ENCODE measurements around the gene MEX3C.

The MEX3C gene

DNA sequence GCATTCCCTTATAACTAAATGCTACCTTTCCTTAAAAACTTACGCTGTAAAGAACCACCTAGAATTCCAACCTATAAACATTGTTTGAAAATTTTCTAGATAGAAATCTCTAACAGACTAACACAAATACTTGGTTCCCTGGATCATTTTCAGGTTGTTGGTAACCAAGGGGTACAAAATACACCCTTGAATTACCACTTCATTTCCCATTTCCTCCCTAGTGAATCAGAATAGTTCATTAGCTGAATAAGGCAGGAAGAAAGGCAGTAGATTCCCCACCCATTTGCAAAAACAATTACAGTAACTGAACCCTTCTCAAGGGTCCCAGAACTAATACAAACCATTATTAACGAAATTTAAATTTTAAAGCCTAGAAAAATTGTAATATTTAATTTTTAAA, 5.5 kb downstream of the MEX3C start:
- in situ Hi-C loops (cut with MboI; ENCODE audit: low sequenced_read_pairs) = no loop called here

DNA sequence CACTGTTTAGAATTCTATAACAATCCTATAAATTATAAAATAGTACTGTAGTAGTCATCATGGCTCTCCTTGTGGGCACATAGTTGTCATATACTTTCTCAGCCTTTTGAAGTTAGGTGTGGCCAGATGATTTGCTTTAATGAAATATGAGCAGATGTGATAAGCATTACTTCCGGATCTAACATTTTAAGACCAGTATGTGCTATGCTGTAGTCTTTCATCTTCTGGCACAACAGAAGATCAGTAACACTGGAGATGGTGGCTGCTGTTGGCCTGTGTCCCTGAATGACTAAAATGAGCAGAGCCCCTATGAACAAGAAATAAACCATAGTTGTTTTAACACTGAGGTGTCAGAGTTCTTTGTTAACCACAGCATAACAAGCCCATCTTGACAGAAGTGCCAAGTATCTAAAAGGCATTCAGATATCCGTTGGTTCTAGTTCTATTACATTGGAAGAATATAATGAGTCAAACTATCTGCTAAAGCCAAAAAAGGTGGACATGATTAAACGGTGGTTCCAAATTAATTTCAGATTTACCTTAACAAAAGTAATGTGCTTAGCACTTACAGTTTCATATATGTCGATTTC, 6.3 kb downstream of the MEX3C start:
- in situ Hi-C loops (cut with MboI; ENCODE audit: low sequenced_read_pairs) = no loop called here

DNA sequence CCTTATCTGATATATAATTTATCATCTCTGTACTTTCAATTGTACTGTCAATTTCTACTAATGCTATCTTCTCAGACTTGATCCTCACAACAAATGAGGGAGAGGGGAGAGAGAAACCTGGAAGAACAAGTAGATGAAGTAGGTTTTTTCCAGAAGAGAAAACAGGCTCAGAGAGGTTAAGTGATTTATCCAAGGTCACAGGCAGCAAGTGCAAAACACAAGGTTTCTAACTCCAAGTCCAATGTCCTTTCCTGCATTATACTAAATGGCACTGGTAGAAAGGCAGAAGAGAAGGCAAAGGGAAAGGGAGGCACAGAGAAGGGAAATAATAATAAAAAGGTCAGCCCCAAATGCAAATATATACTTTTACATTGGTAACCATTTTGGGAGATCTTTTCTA, 7.5 kb downstream of the MEX3C start:
- in situ Hi-C loops (cut with MboI; ENCODE audit: low sequenced_read_pairs) = no loop called here

DNA sequence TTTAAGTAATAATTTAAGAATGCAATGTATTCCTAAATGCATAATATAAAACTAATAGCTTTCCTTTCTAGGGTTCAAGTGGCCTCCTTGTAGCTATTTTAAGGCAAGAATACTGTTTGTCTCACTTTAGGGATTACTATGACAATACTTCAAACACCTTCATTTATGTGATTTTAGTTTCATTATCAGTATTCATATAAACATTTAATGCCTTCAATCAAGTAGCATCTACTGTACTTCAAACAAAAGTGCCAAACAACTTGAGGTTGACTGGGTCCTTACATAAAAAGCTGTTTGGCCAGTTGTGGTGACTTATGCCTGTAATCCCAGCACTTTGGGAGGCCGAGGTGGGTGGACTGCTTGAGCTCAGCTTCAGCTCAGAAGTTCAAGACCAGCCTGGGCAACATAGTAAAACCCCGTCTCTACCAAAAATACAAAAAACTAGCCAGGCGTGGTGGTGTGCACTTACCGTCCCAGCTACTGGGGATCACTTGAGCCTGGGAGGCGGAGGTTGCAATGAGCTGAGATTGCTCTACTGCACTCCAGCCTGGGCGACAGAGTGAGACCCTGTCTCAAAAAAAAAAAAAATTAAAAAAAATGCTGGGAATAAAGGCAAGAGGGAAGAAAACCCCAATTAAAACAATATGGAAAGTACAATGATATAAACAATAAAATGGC, 9.3 kb downstream of the MEX3C start:
- in situ Hi-C loops (cut with MboI; ENCODE audit: low sequenced_read_pairs) = no loop called here

DNA sequence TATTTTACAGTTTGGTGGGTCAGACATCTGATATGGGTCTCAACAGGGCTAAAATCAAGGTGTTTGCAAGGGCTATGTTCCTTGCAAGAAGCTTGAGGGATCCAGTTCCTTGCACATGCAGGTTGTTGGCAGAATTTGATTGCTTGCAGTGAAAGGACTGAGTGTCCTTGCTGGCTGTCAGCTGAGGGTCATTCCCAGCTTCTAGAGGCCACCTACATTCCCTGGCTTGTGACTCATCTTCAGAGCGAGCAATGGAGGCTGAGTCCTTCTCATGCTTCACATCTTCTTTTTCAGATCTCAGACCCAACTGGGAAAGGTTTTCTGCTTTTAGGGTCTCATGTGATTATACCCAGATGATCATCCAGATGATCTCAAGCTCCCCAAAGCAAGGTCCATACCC, 12.4 kb downstream of the MEX3C start:
- in situ Hi-C loops (cut with MboI; ENCODE audit: low sequenced_read_pairs) = no loop called here

DNA sequence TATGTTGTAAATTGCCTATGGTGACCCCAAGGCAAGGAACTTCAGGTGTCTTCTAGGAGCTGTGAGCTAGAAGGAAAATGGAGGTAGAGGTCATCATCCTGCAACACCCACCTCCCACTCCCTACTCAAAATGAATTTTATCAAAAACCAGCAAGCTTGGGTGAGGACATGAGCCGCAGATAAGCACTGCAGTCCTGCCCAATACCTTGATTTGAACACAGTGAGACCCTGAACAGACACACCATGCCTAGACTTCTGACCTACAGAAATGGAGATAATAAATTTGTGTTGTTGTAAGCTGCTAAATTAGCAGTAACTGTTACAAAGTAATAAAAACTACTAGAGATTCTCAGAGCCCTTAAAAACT, 13.4 kb downstream of the MEX3C start:
- in situ Hi-C loops (cut with MboI; ENCODE audit: low sequenced_read_pairs) = no loop called here

DNA sequence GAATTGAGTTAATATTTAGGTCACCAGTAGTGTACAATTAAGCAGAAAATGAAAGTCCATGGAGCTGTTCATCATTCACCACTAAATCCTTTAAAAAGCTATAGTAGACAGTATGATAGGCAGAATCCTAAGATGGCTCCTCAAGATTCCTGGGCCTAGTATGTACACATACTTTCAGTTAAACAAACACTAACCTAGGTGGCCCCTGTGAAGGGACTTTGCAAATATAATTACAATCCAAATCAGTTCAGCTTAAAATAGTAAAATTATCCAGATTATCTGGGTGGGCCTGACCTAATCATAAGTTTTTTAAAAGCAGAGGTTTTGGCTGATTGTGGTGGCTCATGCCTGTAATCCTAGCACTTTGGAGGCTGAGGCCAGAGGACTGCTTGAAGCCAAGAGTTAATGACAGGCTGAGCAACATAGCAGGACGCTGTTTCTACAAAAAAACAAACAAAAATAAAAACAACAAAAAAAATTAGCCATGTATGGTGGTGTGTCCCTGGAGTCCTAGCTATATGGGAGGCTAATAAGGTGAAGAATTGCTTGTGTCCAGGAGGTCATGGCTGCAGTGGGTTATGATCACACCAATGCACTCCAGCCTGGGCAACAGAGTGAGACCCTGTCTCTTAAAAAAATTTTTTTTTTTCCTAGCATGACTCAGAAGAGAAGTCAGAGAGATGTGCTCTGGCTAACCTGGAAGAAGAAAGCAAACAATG, 13.9 kb downstream of the MEX3C start:
- in situ Hi-C loops (cut with MboI; ENCODE audit: low sequenced_read_pairs) = no loop called here

DNA sequence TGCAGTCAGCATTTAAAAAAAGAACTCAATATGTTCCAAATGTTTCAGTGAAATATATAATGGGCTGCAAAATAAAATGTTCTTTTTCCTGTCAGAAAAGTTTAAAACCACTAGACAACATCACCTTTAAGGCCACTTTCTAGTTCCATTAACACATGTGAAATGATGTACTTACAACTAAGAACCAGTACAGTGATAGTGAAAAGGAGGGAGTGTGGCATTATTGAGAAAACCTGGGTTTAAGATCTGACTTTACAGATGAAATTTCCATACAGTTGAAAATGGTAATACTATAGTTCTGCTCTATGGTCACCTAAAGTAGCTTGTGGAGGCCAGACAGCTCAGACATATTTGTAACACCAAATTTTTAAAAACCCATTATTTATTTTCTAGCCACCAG, 14.7 kb downstream of the MEX3C start:
- in situ Hi-C loops (cut with MboI; ENCODE audit: low sequenced_read_pairs) = no loop called here

DNA sequence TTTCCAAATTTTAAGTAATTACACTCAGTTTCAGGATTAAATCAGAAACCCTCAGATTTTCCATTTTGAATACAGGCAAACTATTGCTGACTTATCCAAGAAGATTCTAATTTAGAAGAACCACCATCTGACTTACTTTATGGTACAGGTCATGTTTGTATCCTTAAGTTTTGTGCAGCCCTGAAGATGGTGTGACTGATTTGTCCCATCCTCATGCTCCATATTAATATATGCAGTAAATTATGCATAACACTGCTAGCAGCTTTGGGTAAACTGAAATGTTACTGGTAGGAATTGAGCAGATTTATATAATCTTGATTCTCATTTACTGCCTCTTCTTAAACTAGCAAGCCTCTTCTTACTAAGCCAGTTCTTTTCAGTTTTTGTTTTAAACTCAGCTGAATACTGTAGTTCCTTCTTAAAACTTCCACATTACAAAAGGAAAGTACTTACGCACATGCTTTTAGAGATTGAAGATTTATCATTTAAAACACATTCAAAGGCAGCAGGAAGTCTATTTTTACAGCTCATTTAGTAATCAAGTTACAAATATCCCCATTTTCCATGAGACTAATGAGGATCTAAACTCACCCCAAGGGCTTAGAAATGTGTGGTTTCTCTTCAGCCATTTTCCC, 25.7 kb downstream of the MEX3C start:
- in situ Hi-C loops (cut with MboI; ENCODE audit: low sequenced_read_pairs) = no loop called here

DNA sequence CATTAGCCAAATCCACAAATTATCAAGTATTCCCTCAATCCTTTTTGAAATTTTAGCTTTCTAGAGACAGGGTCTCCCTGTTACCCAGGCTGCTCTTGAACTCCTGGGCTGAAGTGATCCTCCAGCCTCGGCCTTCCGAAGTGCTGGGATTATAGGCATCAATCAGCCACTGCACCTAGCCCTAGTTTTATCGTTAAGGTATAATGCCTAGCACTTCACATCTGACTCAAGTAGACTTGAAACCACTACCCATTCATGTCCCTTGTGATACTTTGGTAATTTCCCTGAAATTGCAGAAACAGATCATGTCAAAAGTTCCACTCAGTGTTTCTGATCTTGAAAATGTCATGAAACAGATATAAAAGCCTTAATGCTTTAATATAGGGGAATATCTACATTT, 26.3 kb downstream of the MEX3C start:
- in situ Hi-C loops (cut with MboI; ENCODE audit: low sequenced_read_pairs) = no loop called here

DNA sequence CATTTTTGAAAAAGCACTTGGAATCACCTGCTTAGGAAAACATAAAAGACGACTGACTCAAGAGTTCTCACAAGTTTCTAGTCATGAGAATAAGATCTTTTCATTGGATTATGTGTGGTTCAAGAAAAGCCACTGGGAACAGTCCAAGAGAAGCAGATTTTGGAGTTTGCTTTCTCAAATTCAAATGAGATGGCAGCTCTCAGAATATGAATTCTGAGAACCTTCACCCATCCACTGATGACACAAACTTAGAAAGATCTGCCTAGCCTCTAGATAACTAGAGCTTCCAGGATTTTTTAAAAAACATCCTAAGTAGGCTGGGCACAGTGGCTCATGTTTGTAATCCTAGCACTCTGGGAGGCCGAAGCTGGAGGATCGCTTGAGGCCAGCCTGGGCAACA, 26.8 kb downstream of the MEX3C start:
- in situ Hi-C loops (cut with MboI; ENCODE audit: low sequenced_read_pairs) = no loop called here

DNA sequence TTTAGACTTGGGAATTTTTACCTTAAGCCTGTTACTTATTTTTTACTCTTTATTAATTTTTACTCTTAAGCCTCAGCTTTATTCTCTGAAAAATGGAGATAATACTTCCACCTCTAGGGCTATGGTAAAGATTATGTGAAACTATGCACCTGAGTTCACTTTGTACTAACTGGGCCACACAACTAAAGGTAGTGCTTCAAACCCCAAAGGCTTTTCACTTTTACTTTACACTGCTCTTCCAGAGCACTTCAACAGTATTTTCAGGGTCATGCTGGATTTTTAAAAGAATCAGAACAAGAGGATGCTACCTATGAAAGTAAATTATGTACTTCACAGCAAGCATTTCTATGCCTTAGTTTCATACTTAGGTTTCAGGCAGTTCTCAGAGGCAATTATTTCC, 27.8 kb downstream of the MEX3C start:
- in situ Hi-C loops (cut with MboI; ENCODE audit: low sequenced_read_pairs) = no loop called here

DNA sequence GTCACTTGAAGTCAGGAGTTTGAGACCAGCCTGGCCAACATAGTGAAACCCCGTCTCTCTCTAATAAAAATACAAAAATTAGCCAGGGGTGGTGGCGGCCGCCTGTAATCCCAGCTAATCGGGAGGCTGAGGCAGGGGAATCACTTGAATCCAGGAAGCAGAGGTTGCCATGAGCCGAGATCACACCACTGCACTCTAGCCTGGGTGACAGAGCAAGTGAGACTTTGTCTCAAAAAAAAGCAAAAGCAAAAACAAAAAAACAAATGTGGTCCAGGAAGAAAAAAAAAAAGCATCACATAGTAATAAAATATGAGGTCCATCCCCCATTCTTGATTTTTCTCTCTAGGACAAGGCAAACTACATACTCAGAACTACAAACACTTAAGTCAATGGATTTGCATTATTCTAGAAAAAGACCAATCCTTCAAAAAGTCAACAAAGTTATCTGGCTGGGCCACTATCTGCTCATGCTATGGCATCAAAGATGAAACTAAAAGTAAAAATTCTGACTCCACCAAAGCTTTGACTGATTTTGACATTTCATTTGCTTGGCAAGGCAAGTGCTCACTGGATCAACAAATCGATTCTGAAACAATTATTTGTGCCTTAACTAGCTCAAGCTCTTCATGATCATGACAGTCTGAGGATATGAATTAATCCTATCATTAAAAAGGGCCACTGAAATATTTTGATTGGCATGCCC, 28.4 kb downstream of the MEX3C start:
- in situ Hi-C loops (cut with MboI; ENCODE audit: low sequenced_read_pairs) = no loop called here

DNA sequence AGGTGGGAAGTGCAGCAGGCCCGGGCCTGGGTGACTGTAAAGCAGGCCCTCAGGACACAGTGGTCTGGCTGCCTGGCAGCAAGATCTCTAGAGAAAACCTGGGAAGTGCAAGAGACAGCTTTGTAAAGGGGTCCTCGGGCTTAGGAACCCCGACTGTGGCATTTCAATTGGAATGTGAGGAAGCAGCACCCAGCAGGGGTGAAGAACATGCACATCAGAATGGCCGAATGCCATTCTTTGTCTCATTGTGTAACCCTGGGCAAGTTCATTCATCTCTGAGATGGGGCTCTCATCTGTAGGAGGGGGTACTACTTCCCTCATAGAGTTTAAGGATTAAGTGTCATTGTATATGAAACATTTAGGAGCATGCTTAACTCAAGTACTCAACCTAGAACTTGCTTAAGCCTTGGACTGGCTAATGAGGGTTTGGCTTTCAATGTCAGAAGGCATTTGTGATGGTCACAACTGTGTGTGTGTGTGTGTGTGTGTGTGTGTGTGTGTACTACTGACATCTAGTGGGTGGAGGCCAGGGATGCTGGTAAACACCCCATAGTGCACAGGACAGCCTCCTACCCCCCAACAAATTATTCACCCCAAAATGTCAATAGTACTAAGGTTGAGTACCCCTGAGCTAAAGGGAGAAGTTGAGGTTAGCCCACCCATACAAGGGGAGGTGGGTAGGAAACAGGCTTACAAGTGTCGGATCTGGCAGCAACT, 29.3 kb downstream of the MEX3C start:
- in situ Hi-C loops (cut with MboI; ENCODE audit: low sequenced_read_pairs) = no loop called here

DNA sequence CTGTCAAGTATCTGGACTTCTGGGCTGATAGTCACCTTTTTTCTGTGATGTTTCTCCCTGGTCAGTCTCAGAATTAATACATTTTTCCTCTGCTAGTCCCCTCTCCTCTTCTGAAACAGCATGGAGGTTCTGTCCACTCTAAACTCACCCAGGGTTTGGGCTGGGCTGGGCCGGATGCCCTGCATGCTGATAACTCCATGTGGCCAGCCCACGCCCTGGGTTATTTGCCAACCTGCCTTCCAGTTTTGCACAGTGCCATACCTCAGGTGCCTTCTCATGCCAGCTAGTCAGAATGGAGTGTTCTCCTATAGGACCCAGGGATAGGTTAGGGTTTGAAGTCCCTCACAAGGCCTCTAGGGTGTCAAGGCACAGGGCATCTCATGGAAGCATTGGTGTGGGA, 32.2 kb downstream of the MEX3C start:
- in situ Hi-C loops (cut with MboI; ENCODE audit: low sequenced_read_pairs) = no loop called here

DNA sequence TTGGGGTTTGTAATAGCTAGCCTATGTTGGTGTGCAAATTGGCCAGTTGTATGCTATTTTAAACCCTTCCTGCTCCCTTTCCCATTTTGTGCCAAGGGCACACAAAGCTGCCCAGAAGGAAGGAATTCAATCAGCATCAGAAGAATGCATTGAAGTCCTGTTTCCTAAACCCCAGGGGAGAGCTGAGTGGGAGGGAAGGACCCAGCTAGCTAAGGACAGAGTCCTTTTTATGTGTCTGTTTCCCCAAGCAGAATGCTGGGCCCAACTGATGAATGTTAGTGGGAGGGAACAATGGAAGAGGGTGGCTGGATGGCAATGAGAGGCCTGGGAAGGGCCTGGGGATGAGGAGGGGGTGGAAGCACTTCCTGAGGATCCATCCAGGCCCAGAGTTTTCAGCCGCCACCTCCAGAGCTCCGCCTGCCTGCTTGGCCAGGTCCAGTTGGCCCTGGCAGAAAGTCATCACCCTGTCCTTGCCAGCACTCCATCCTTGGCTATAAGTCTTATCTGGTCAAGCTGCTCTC, 32.7 kb downstream of the MEX3C start:
- in situ Hi-C loops (cut with MboI; ENCODE audit: low sequenced_read_pairs) = no loop called here

DNA sequence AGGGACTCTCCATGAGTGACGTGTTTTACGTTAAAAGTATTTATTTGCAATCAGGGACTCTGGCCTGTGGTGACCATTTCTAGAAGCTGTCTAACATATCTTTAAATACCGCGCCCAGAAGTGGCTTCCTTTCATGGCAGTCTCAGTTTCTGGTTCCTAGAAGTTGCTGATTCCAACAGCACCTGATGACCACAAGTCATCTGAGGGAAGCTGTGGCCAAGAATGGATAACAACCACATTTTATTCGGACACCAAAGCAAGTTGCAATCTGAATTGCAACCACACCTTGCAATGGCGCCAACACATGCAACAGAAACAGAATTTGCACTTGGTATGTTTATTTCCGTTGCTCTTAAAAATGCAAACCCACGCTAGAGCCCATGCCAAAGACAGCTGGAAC, 33.1 kb downstream of the MEX3C start:
- in situ Hi-C loops (cut with MboI; ENCODE audit: low sequenced_read_pairs) = no loop called here

DNA sequence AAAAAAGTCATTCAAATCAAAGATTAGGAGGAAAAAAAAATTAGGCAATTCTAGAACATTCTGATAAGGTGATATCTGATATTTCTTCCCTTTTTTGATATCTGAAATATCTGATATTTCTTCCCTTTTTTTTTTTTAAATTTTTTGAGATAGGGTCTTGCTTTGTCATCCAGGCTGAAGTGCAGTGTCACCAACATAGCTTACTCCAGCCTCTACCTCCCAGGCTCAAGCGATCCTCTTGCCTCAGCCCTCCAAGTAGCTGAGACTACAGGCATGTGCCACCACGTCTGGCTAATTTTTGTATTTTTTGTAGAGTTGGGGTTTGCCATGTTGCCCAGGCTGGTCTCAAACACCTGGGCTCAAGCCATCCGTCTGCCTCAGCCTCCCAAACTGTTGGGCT, 33.9 kb downstream of the MEX3C start:
- in situ Hi-C loops (cut with MboI; ENCODE audit: low sequenced_read_pairs) = no loop called here

DNA sequence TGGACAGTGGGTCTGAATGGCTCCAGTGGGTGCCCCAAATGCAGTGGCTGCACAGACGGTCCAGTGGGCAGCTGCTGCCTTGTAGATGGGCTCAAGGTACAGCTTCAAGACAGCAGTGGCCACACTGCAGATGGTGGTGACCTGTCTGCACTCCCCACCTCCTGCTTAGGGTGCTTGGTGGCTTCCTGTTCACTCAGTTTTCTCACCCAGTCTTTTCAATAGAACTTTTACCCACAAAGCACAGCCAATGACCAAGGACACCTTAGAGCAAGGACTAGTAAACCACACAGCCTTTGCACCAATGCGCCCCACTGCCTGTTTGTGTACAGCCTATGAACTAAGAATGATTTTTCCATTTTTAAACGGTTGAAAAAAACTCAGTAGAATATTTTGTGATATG, 34.9 kb downstream of the MEX3C start:
- in situ Hi-C loops (cut with MboI; ENCODE audit: low sequenced_read_pairs) = no loop called here

DNA sequence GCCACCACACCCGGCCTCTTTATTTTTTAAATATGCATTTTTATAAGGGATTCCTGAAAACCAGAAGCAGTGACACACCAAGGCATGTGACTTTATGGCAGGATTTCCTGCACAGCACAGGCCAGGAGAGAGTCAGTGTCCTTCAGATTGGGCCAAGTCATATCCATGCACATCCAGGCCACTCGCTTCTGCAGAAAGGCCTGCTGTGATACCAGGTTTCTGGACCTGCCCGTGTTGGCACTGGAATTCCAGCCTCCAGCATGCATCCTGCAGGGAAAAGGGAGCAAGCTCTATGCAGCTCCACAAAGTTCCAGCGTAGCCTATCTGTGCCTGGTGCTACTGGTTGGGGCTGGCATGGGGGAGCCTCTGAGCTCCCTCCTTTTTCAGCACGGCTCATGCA, 36.8 kb downstream of the MEX3C start:
- in situ Hi-C loops (cut with MboI; ENCODE audit: low sequenced_read_pairs) = no loop called here

DNA sequence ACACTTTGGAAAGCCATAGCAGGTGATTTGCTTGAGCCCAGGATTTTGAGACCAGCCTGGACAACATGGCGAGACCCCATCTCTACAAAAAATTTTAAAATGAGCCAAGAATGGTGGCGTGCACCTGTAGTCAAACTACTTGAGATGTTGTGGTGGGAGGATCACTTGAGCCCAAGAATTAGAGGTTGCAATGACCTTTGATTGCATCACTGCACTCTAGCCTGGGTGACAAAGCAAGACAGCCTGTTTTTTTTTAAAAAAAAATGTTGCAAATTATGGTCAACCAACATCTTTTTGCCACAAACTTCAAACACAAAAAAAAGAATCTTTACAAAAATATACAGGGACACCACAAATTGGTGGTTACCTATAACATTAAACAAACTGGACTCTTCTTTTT, 40.3 kb downstream of the MEX3C start:
- in situ Hi-C loops (cut with MboI; ENCODE audit: low sequenced_read_pairs) = no loop called here

Data from hTERT RPE-1 (cell line).